Ammon's horn (tissue), 1 donor: ENCODE data around the gene IRS1.
A peak's percentile ranks its signal among the peaks of the same experiment; 100 is the strongest.
"Not testable (repeated sequence)": the region's sequence is repeated elsewhere in the genome, so short reads cannot be mapped to it uniquely, and the experiment has no call there.

Source experiments
- DNase-seq: peaks from one replicate; pipeline ENCODE4 v3.0.0-alpha.2; 2016; ENCODE audit warnings: low spot score

The IRS1 gene

DNA sequence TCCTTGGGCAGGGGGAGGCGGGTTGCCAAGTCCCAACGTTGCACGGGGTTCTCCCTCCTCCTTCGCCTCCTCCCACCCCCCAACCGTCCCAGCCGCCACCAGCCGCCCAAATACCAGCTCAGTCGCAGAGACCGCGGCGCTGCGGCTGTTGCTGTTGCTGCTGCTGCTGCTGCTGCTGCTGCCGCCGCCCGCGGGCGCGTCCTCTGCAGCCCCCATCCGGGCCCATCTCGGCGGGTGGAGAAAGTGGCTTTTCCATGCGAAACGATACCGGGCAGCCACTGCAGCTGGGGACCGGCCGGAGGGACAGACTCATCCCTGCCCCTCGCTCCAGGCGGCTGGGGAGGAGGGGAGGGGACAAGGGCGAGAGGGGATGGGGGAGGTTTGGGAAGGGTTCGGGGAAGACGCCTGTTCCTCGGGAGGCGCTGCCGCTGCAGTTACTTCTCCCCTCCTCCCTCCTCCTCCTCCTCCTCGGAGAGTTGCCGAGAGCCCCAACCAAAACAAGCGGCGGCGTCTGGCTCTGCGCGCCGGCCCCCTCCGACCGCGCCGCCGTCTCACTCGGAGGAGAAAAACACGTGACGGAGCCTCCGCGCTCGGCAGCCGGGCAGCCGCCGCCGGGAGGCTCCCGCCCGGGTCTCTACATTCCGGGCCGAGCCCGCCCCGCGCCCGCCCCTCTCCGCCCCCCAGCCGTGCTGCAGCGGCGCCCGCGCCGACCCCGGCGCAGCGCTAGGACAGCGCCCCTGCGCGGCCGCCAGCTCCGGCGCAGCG is at the start of gene IRS1:
Gene IRS1 (minus strand): TSS at position 610 of the 765 bp plus-strand sequence. CDS start 1,082 bp downstream, outside the sequence.
- peak; percentile 61 for DNase-seq

DNA sequence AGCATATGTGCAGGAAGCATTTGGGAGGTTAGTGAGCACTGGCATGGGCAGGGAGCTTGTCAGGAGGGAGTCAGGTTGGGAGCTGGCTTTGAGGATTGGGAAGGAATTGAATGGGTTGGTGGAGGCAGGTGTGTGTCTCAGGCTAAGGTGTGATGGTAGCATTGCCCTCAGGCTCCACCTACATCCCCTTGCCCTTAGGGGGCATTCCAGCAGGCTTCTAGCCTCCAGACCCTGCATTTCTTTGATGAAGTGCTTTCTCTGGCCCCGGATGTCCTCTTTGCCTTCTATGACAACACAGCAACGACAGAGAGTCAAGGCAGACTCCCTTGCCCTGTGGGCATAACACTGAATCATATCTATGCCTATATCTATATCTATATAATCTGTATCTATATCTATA is 49.7 kb upstream of the IRS1 start:
- no peak for DNase-seq

- no peak for DNase-seq
Measured at GRCh38 chr2:226847511-226847910, 47.9 kb upstream of the IRS1 start.

DNA sequence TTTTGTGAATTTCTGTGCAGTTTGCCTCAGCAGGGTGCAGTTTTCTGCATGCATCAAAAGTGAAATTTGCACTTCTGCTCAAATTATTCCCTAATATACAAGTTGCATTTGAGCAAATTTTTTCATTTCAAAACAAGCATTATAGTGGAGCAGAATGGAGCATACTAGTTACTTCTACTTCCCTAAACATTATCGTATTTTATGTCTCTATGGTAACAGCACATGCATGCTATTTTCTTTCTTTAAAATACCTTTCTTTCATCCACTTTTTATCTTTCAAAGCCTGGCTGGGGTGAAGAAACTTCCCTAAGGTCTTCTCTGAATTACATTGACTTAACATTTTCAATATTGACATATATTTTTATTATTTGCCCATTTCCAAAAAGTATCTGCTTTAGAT is 47.5 kb upstream of the IRS1 start:
- no peak for DNase-seq

DNA sequence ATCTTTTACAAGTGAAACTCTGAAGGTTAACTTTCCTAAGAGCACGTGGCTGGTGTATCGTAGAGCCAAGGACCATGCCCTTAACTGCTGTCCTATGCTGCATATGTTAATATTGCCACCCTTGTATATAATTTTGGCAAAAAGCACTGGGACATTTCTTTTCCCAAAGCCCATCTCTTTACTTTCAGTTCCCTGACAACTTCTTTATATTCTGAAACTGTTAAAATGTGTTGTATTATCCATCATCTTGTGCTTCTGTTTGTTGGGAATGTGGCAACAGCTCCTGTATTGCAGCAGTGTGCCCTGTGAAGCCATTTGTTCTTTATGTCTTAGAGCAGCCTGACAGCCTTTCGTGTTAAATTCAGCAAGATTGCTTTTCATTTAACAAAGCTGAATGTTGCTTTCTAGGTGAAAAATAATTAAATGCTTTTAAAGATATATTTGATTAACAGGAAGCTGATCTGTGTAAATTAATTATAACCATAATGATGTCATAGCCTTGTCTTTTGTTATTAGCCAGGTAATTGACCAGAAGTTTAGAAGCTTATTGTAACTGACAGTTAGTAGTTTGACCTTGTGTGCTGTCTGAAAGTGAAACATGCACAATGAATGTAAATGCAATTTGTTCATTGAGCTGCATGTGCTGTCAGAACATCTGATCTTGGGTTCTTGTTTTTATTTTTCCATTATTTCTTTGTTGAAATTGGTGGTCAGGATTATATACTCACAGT is 45.9 kb upstream of the IRS1 start:
- no peak for DNase-seq

- DNase-seq: not testable (repeated sequence)
Measured at GRCh38 chr2:226843001-226843400, 43.4 kb upstream of the IRS1 start.

- no peak for DNase-seq
Measured at GRCh38 chr2:226839951-226840350, 40.3 kb upstream of the IRS1 start.

DNA sequence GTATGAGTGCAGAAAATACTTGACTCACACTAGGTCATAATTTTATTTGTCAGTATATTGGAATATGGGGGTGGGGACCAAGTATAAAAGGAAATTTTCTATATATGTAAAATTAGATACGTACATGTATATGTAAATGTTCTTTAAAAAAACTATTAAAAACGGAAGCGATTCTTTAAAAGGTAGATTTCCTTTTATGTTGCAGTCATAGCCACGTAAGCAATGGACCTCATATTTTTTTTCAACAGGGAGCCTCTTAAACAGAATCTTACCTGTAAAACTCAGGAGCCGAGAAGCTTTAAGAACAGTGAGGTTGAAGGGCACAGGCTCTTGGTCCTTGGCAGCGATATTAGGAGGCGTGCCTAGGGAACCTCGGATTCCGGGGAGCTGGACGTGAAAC is 39.5 kb upstream of the IRS1 start:
- no peak for DNase-seq

DNA sequence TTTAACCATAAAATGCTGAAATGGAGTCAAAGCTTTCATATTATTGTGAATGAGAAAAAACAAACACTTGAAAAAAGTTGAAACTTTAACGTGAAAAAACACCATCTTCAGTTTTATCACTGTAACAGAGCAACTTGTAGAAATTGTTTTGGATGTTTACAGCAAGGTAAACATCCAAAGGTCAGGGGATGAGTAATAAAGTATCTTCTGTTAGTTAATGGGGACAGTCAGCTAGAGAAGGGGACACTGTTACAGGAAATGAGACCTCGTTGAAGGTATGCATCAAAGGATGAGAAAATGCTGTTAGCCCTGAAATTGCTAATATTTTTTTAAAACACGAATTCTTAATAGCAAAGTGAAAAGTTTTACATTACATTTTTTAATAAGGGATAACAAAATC is 39.1 kb upstream of the IRS1 start:
- no peak for DNase-seq

- DNase-seq: no peak
Measured at GRCh38 chr2:226837787-226838603, 38.4 kb upstream of the IRS1 start.

DNA sequence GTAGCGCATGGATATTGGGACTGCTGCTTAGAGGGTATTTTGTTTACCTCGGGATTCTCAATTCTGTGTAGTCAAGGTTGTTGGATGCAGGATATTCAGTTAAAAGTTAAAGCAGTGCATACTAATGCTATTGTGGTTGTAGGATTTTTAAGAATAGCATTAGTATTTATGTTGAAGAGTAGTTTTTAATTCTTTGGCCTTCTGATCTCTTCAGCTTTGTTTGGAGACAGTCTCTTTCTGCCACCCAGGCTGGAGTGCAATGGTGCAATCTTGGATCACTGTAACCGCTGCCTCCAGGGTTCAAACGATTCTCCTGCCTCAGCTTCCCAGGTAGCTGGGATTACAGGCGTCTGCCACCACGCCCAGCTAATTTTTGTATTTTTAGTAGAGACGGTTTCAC is 37.7 kb upstream of the IRS1 start:
- no peak for DNase-seq

- no peak for DNase-seq
Measured at GRCh38 chr2:226836548-226836885, 36.9 kb upstream of the IRS1 start.

GRCh38 chr2:226835796-226836547 is 36.4 kb upstream of the IRS1 start, which contains the start of gene RHBDD1:
TSS of gene RHBDD1 (plus strand) at chr2:226836054. CDS start at chr2:226864694, 28,640 bp downstream.
- DNase-seq: peak; percentile 95

DNA sequence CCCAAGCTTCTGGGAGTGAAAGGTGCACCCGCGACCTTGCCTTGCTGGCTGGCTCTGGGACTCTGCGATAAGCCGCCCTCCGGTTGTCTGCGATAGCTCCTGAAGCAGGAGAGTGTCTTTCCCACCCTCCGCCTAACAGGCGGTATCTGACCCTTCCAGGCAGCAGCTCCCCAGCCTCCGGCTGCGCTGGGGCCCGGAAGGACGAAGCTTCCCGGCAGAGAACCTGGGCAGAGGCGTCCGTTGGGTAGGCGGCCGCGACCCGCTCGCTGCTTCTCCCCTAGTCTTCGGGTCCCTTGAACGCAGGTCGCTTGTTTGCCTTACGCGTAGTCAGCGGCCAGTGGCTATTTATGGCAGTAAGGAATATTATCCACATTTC is 35.8 kb upstream of the IRS1 start:
- DNase-seq: no peak

DNA sequence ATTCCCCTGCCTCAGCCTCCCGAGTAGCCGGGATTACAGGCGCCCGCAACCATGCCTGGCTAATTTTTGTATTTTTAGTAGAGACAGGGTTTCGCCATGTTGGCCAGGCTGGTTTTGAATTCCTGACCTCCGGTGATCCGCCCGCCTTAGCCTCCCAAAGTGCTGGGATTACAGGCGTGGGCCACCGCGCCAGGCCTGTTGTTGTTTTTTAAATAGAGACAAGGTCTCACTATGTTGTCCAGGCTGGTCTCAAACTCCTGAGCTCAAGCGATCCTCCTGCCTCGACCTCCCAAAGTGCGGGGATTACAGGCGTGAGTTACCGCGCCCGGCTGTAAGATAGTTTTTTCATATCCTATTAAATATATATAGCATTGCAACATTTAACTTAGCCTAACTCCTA is 35.3 kb upstream of the IRS1 start:
- not testable (repeated sequence) for DNase-seq

DNA sequence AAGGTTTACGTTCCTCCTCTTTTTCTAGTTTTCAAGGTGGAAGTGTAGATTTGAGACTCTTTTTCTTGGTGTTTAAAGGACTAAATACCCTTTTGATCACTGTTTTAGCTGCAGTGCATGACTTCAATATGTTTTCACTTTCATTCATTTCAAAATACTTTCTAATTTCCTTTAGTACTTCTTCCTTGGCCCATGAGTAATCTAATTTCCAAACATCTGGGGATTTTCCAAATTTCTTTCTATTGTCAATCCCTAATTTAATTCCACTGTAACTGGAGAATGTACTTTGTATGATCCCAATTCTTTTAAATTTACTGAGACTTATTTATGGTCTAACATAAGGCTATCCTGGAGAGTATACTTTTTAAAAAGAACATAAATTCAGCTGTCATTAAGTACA is 32.4 kb upstream of the IRS1 start:
- no peak for DNase-seq

GRCh38 chr2:226831266-226831665 is 31.6 kb upstream of the IRS1 start:
- DNase-seq: no peak

GRCh38 chr2:226829721-226830631 is 30.4 kb upstream of the IRS1 start:
- DNase-seq: no peak

DNA sequence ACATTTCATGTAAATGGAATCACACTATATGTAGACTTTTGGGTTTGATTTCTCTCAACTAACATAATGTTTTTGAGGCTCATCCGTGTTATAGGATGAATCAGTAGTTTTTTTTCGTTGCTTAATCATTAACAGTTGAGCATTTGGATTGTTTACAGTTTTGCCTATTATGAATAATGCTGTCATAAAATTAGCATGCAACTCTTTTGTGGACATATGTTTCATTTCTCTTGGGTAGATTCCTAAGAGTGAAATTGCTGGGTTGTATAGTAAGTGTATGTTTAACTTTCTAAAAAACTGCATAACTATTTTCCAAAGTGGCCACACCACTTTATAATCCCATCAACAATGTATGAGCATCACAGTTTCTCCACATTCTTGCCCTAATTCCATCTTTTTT is 28.6 kb upstream of the IRS1 start:
- DNase-seq: no peak

DNA sequence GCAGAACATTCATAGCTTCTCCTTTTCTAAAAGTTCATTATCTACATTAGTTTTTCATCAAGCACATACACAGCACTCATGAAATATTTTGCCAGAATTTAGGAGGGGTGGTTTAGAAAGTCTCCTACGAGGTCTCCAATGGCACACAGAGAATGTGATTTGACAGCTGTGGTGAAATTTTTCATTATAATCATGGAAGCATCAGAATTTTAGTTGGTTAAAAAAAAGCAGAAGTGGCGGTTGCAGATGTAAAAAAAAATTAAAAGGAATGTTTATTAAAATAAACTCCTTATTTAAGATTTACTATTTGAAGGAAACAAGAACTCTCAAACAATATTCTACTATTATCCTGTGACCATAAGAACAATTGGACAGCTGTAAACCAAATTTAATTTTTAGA is 25.4 kb upstream of the IRS1 start:
- DNase-seq: no peak

DNA sequence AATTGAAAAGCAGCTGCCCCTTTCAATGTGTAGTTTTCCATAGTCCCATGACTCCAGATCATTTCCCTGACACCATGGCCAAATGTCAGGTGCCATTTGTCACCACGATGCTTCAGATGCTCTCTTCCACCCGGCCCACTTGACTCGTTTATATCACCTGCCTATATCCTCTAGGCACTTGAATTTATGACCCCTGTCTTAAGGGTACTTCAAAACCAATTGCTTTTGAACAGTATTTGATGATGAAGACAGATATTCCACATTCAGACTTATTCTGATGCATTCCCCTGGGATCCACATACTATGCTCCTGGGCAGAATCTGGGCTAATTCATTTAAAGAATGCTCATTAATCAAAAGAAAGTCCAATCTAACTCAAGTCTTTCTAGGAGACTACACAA is 19.3 kb upstream of the IRS1 start:
- no peak for DNase-seq
